PFSK-1 (cell line): Measurements from ENCODE around the gene LRRC15.

Source experiments
- FOXP2 ChIP-seq: optimal IDR thresholded peaks from 2 replicates; pipeline ENCODE3; 2011; ENCODE audit warnings: borderline replicate concordance, control low read depth, inconsistent platforms; ENCODE audit not compliant: insufficient read depth; ENCODE audit errors: extremely low read length, extremely low read depth
- POLR2AphosphoS5 ChIP-seq: IDR thresholded peaks from 2 replicates; pipeline ENCODE4 v1.6.1; 2012; ENCODE audit warnings: low read depth, mild to moderate bottlenecking, control low read depth, low read length, moderate library complexity
- REST ChIP-seq, 2 experiments: IDR thresholded peaks; 2 replicates each; pipeline versions ENCODE4 v1.6.1 to v1.8.0; 2011 to 2012; ENCODE audit warnings: low read depth in 2 of 2, low read length in 2 of 2, control low read depth in 1 of 2, inconsistent platforms in 1 of 2, mild to moderate bottlenecking in 1 of 2, moderate library complexity in 1 of 2; ENCODE audit not compliant: insufficient read depth in 1 of 2
- SIN3A ChIP-seq: IDR thresholded peaks from 2 replicates; pipeline ENCODE4 v1.6.1; 2012; ENCODE audit warnings: mild to moderate bottlenecking, low read length, moderate library complexity, borderline replicate concordance; ENCODE audit not compliant: insufficient read depth
- TAF1 ChIP-seq: IDR thresholded peaks from 2 replicates; pipeline ENCODE4 v1.6.1; 2012; ENCODE audit warnings: low read length, control low read depth, borderline replicate concordance; ENCODE audit not compliant: insufficient read depth

The LRRC15 gene

GRCh38 chr3:194395212-194395611, 25.7 kb upstream of the LRRC15 start:
- TF ChIP-seq FOXP2 (no peak), SIN3A (no peak), TAF1 (no peak), REST (IDR thresholded peaks at IDR 0.05; ENCODE audit: insufficient read depth in 1 of 2, low read depth in 2 of 2, low read length in 2 of 2) (no peak), POLR2AphosphoS5 (no peak)

- TF ChIP-seq SIN3A (no peak), TAF1 (no peak), POLR2AphosphoS5 (no peak), REST (IDR thresholded peaks at IDR 0.05; ENCODE audit: insufficient read depth in 1 of 2, low read depth in 2 of 2, low read length in 2 of 2) (no peak), FOXP2 (no peak)
Observed at GRCh38 chr3:194392576-194392975, 23.0 kb upstream of the LRRC15 start.

- no peak for TF ChIP-seq FOXP2
- no peak for TF ChIP-seq SIN3A
- no peak for TF ChIP-seq TAF1
- no peak for TF ChIP-seq REST (IDR thresholded peaks at IDR 0.05; ENCODE audit: insufficient read depth in 1 of 2, low read depth in 2 of 2, low read length in 2 of 2)
- no peak for TF ChIP-seq POLR2AphosphoS5
Observed at GRCh38 chr3:194390835-194391234, 21.3 kb upstream of the LRRC15 start.

- TF ChIP-seq SIN3A = no peak
Observed at GRCh38 chr3:194389269-194389668, 19.7 kb upstream of the LRRC15 start.

GRCh38 chr3:194387926-194388418, 18.4 kb upstream of the LRRC15 start:
- TF ChIP-seq TAF1 (no peak), FOXP2 (no peak), SIN3A (no peak), REST (IDR thresholded peaks at IDR 0.05; ENCODE audit: insufficient read depth in 1 of 2, low read depth in 2 of 2, low read length in 2 of 2) (no peak), POLR2AphosphoS5 (no peak)
